Ecto neural progenitor cell (in vitro differentiated cells): Measurements from ENCODE around the gene B3GAT2.

Experiments
- DNase-seq: peaks from one replicate; pipeline ENCODE4 v3.0.0-alpha.2; 2018; ENCODE audit warnings: low spot score

The B3GAT2 gene

DNA sequence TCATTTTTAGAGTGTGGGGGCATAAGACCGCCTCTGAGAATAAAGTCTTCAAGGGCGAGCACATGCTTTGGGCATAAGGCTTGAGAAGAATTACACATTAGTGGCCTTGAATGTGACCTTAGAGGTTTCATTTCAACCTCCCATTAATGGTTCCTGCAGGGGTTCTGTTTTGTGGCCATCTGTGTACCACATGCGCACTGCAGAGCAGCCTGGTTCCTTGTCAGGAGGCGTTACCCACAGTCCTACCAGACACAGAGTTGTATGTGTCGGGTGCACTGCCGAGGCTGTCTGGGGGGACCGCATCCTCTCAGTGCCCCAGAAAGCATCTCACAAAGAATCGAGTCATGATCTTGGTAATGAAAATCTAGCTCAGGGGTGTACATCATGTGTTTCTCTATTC is 115.7 kb downstream of the B3GAT2 start:
- DNase-seq: no peak

DNA sequence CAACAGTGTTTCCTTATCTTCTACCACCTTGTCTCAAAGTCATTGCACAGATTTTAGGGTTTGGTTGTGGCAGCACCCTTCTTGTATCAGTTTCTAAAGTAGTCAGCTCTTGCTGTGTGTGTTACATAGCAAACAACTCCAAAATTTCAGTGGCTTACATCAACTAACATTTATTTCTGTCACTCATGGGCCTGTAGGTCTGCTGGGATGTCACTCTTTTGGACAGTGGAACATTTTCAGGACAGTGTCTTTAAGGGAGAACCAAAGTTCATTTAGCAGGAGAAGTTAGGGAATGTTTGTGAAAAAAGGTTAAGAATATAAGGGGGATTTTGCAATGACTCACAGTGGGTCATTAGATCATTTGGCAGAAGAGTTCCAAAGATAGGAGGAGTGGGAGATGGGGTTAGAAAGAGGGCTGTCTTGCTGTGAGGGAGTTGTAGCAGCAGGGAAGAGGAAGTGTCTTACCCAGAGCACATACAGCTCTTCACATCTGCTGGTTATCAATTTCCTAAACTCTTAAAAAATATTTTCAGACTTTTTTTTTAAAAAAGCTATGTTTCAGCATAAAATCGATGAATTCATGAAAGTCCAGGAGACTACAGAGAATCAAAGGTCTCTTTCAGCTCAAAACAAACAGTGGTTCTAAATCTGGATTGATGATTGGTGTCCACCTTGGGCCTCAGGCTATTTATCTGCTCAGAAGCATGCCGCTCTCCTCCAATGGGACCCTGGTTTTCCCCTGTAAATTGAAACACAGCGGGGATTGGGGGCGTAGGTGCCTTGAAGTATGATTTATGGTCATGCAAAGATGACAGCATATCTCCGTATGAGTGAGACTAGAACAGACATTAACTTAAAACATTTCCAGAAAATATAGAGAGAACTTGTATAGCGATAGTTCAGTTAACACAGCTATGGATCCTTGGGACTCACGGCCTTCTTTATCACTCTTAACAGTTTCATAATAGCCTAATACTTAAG is 117.3 kb downstream of the B3GAT2 start:
- DNase-seq: no peak

DNA sequence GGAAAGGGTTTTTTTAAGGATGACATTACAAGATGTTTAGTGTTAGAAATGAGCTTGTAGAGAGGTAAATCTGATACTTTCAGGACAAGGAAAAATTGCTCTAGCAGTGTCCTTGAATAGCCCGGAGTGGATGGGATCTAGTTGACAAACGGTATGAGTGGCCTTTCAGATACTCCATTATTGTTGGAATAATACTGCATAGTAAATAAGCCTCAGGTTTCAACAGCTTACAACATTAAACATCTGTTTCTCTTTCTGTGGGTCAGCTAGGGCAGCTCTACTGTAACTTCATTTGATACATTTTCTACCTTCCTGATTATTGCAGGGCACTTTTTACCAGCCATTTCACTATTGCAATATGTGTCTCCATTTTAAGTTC is 118.0 kb downstream of the B3GAT2 start:
- no peak for DNase-seq

DNA sequence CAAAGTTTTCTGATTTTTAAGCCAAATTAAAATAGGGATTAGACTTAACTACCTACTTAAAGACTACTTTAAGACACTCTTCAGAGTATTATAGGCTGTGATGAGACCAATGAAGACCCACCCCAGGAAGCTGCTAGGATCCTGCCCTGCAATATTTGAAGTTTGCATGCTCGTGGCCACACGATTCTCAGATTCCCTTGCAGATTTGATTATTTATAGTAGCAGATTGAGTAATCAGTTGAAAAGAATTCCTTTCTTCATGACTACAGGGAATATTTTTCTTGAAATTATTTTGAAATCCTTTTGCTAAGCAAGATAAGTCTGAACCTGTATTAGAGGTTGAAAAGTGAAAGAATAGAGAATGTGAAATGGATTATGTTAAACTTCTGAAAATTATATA is 122.3 kb downstream of the B3GAT2 start:
- DNase-seq: no peak

DNA sequence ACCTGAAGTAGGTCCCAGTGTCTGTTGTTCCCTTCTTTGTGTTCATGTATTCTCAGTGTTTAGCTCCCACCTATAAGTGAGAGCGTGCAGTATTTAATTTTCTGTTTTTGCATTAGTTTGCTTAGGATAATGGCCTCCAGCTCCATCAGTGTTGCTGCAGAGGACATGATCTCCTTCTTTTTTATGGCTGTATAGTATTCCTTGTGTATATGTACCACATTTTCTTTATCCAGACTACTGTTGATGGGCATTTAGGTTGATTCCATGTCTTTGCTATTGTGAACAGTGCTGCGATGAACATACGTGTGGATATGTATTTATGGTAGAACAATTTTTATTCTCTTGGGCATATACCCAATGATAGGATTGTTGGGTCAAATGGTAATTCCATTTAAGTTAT is 125.4 kb downstream of the B3GAT2 start:
- no peak for DNase-seq

DNA sequence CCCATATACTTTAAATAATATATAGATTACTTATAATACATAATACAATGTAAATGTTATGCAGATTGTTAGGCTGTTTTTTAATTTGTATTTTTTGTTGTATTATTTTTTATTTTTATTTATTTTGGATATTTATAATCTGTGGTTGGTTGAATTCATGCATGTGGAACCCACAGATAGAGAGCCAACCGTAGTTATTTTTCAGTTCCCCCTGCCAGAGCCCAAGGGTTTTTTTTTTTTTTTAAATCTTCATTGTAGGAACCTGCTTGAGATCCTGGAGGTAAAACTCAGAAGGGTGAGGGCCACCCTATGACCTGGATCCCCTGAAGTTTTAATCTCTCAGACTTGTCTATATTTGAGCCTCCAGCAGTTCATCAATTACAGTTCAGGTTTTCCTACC is 133.2 kb downstream of the B3GAT2 start:
- no peak for DNase-seq

DNA sequence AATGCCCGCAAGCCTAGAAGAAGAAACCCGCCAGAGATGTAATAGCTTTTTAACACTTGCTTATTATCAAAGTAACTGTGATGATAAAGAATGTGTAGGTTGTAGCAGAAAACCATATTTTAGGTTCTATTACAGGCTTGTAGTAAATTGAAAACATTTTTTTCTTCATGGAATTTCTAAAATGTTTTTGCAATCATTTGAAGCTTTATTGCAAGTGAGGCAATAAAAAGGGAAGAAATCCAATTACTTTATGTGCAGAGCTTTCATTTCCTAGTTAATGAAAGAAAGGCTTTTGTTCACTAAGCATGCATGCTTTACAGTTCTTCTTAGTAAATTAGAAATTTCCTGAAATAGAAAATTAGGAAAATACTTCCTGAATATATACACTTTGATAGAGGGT is 135.1 kb downstream of the B3GAT2 start:
- DNase-seq: no peak

DNA sequence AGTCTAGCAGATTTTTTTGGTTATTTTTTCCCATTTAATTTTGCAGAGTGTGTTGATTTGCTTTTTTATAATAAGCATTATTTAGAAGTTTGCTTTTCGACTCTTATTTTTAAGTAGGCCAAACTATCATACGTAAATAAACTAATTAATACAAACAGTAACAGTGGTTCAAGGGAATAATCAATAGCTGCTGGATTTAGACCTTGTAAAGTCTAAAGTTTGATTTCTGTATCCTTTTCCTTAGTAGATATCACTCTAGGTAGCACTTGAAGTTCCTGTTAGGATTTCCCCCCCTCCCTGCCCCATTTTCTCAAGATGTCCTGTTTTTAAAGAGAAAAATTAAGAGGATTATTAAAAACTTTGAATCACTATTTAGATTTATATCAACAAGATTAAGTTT is 136.1 kb downstream of the B3GAT2 start:
- DNase-seq: no peak

DNA sequence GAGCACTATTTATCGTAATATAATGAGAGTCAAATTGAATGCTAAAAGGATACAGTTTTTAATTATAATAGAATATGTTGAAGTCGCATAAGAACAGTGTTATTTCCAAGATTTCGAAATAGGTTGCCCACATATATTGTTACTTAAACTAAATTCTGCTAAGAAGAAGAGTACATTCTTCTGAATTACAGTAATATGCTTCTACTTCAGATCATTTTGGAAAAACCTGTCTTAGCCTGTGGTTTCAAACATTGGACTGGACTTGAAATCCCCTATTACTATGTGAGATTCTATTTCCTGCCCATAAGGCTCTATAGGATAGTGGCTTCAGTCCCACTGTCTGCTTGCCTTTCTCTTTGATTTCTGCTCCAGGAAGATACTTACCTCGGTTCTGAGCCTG is 137.2 kb downstream of the B3GAT2 start:
- DNase-seq: no peak

DNA sequence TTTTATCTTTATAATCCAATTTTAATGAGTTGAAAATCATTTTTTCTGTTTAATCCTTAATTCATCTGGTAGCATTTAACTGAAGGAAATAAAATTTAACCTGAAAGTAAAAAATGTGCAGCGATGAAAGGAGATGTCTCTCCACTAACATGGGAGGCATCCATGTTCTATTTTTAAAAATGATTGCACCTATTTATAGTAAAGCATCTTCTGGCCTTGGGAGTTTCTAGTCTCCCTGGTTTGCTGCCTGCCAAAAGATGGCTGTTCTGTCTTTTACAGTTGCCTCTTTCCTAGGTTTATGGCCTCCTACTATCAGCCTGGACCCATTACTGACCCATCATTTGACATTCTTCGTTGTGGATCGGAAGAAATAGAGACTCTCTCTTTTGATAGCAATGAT is 143.0 kb downstream of the B3GAT2 start:
- no peak for DNase-seq

DNA sequence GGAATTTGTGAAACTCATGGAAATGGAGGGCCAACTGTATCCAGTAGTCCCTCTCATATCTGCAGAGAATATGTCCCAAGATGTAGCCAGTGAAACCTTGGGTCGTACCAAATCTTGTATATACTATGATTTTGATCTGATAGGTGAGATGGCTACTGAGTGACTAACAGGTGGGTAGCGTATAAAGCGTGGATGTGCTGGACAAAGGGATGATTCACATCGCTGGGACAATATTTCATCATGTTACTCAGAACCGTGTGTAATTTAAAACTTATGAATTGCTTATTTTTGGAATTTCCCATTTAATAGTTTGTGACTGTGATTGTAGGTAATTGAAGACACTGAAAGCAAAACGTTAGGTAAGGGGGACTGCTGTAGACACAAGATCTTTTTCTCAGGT is 145.1 kb downstream of the B3GAT2 start:
- DNase-seq: no peak
